Measurements from ENCODE around the gene KLF13. TPM values are rescaled to one million over a fixed set of nuclear protein-coding genes. Genes with fewer than 3 reads are reported as not detected.
A peak's percentile ranks its signal among the peaks of the same experiment; 100 is the strongest.

KLF13 gene
- total RNA-seq, 4 donors from 2014 or later, result 50.8 to 151 (median 98.7) TPM

DNA sequence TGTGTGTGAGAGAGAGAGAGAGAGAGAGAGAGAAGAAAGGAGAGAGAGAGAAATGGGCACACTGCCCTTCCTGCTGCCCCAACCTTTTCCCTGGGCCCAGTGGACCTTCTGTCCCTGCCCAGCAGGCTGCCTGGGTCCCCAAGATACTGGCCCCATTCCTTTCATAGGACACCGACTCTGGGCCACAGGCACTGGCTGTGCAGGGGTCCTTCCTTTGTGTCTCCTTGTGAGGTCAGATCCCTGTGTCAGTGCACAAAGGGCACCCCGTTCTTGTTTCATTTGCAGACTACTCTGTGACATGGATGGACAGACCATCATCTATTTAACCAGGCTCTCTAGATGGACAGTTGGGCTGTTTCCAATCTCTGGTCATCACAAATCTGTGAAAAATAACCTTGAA is 21.3 kb upstream of the KLF13 start:
- TF ChIP-seq POLR2A (IDR thresholded peaks at IDR 0.05) (no peak), CTCF (IDR thresholded peaks at IDR 0.05) (no peak)
- no peak overlapping the region for H3K4me3 ChIP-seq (ENCODE audit: low read depth, poor library complexity, severe bottlenecking)

GRCh38 chr15:31305796-31306425 is 20.7 kb upstream of the KLF13 start:
- 88 to 91% methylated on average over 11 to 12 of the region's 12 CpGs for WGBS, 2 donors
- TF ChIP-seq POLR2A (IDR thresholded peaks at IDR 0.05), result no peak
- no peak for TF ChIP-seq CTCF (IDR thresholded peaks at IDR 0.05)
- intact Hi-C loops (cut with DNase I; ENCODE audit: low total_unique reads), result no loop called here
- no peak overlapping the region for H3K4me3 ChIP-seq (ENCODE audit: low read depth, poor library complexity, severe bottlenecking)
- peak; percentile 11 to 79 for DNase-seq (ENCODE audit: low spot score in 2 of 2)

More for the DNA sequence above, 21.3 kb upstream of the KLF13 start:
- peak; percentile 9 to 62 for DNase-seq (ENCODE audit: low spot score in 2 of 2)
- 83 to 100% methylated on average over 2 of the region's 2 CpGs for whole genome bisulfite sequencing, 2 donors
- intact Hi-C loops (cut with DNase I; ENCODE audit: low total_unique reads), result no loop called here

GRCh38 chr15:31306426-31307269 is 20.0 kb upstream of the KLF13 start:
- WGBS, 2 donors, result 53 to 59% methylated on average over 20 to 30 of the region's 30 CpGs
- TF ChIP-seq CTCF (IDR thresholded peaks at IDR 0.05) (no peak), POLR2A (IDR thresholded peaks at IDR 0.05) (no peak)

DNA sequence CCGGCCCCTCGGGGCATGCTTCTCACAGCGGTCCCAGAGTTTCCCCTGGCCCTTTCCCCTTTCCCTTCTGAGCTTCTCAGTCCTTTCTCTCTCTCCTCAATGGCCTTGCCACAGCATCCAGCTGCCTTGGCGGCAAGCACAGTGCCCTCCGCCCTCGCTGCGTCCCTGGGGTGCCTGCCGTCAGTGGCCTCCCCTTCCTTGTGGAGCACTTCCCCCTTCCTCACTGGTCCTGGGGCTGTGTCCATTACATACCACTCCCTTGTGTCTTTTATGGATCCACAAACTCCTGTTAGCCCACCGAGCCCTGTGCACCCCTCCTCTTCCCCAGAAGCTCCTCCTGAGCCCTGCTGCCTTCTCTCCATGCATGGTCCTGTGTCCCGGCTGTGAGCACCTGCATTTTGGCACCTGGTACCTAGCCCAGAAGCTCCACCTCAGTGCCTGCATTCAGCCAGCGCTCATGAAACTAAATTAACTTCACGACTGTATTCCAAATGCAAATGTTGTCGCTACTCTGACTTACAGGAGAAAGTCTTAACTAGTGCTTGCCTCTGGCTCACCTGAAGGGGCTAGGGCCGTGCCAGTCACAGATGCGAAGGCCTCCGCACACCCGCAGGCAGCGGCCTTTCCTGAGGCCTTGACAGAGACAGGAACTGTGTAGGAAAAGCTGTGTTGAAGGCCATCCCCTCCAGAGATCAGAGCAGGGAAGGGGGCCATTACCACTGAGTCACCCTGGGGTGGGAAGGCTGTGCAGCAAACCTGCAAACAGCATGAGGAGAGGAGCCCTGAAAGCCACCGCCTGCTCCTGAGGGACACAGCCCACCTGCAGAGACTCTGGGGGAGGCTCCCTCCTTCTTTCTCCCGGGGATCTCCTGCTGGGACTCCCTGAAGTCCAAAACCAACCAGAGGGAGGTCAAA is 19.1 kb upstream of the KLF13 start:
- TF ChIP-seq CTCF (IDR thresholded peaks at IDR 0.05) (no peak), POLR2A (IDR thresholded peaks at IDR 0.05) (no peak)
- H3K4me3 ChIP-seq (ENCODE audit: low read depth, poor library complexity, severe bottlenecking), result no peak overlapping the region
- 74 to 81% methylated on average over 20 of the region's 20 CpGs for WGBS, 2 donors
- DNase-seq (ENCODE audit: low spot score in 2 of 2), result peak; percentile 11 to 72
- intact Hi-C loops (cut with DNase I; ENCODE audit: low total_unique reads), result no loop called here

More at GRCh38 chr15:31306426-31307269, 20.0 kb upstream of the KLF13 start:
- H3K4me3 ChIP-seq (ENCODE audit: low read depth, poor library complexity, severe bottlenecking), result no peak overlapping the region
- peak; percentile 21 to 87 for DNase-seq (ENCODE audit: low spot score in 2 of 2)
- intact Hi-C loops (cut with DNase I; ENCODE audit: low total_unique reads), result no loop called here

DNA sequence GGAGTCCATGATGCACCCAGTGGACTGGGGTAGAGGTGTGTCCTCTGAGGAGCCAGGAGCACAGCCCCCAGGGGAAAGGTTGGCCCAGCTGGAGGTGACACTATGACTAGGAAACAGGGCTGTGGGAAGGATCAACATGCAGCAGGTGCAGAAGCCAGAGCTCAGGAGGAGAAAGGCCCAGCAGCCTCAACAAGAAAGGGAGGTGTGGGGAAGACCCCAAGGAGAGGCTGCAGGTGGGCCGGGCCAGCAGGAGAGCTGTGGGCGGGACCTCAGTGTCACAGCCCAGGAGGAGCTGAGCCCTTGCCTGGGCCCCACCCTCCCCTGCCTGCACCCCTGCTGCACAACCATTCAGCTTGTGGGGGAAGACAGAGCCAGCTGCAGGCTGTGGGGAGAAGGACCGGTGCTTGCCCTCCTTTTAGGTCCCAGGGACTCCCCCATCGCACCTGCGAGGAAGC is 18.4 kb upstream of the KLF13 start:
- H3K4me3 ChIP-seq (ENCODE audit: low read depth, poor library complexity, severe bottlenecking), result no peak overlapping the region
- intact Hi-C loops (cut with DNase I; ENCODE audit: low total_unique reads), result no loop called here
- 64 to 82% methylated on average over 5 of the region's 5 CpGs for WGBS, 2 donors
- TF ChIP-seq CTCF (IDR thresholded peaks at IDR 0.05), result no peak
- TF ChIP-seq POLR2A (IDR thresholded peaks at IDR 0.05), result no peak
- peak; percentile 12 to 78 for DNase-seq (ENCODE audit: low spot score in 2 of 2)
